Mammary microvascular endothelial cell (primary cell): ENCODE results near the gene ADAR. TPM values are rescaled to one million over a fixed set of nuclear protein-coding genes. Genes with fewer than 3 reads are reported as not detected.

Source experiments
- total RNA-seq: library from RNA; depleted of rRNA; stranded (reverse); fragments of >200 nt; gene quantifications from 2 replicates; pipeline ENCODE4 v1.2.3, GENCODE V29; 2015

ADAR gene
- 102 and 108 TPM in 2 replicates for total RNA-seq

GRCh38 chr1:154607609-154608396 lies at the start of gene ADAR:
Gene ADAR (minus strand): TSS chr1:154608186. CDS start chr1:154608006, 180 bp downstream.

GRCh38 chr1:154567386-154568156 lies 40.4 kb downstream of the ADAR start, which contains the start of gene CHRNB2:
Gene CHRNB2 (plus strand): TSS chr1:154567778. CDS start chr1:154568045, 267 bp downstream.

GRCh38 chr1:154557939-154558719 lies 49.9 kb downstream of the ADAR start, which contains the start of gene UBE2Q1:
Gene UBE2Q1 (minus strand): TSS chr1:154558662. CDS start chr1:154558553, 109 bp downstream.

Other genes with a start within 250 kb of the ADAR start
- 5.3 and 8.3 TPM in 2 replicates for gene IL6R, start 202.8 kb downstream of the ADAR start, total RNA-seq
- gene TDRD10, start 106.0 kb downstream of the ADAR start, total RNA-seq = 2.6 and 2.9 TPM in 2 replicates
- 34.3 and 39.5 TPM in 2 replicates for gene SHE, start 105.8 kb downstream of the ADAR start, total RNA-seq
- gene UBE2Q1, start 49.5 kb downstream of the ADAR start, total RNA-seq = 34.3 and 36.7 TPM in 2 replicates
- gene CHRNB2, start 40.4 kb downstream of the ADAR start, total RNA-seq = 0.10 TPM in 1 of 2 replicates, not detected in the other